ENCODE data around the gene HMSD. TPM values are rescaled to one million over a fixed set of nuclear protein-coding genes. Genes with fewer than 3 reads are reported as not detected.

HMSD gene
- total and polyA plus RNA-seq, 2 of the 13 experiments (the other 11 are each of a cell fraction or from before 2014, with no cell fraction given), result not detected

DNA sequence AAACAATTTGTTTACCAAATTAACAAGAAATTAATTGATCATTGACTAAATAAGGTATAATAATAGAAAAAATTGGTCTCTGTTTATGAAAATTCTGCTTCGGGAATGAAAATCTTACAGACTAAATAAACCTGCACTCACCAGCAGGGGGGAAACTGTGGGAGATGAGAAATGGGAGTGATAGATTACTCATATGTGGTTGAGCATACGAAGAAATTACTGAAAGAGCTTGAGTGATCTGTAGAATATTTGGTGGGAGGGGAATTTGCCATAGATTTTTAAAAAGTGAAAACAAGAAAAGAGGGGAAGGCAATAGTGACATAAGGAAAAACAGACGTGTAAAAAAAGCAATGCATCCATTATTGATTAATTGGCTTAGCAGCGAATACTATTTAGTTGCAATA is 2.2 kb downstream of the HMSD start:
- Histone ChIP-seq H3K9ac (ENCODE audit: insufficient read depth, low read depth, low read length) (no peak overlapping the region), H3K4me2 (ENCODE audit: low read depth, low read length) (no peak overlapping the region), H2AFZ (ENCODE audit: low read length) (no peak overlapping the region), H3K36me3 (replicated peaks in 1 of 2; ENCODE audit: control insufficient read depth in 1 of 2, insufficient read depth in 2 of 2, low read length in 2 of 2) (no peaks in the 10 kb centered on the region), H3K27ac (ENCODE audit: extremely low read length, insufficient read depth, low read length) (no peak overlapping the region), H3K79me2 (ENCODE audit: insufficient read depth, low read length) (no peaks in the 10 kb centered on the region), H3K27me3 (ENCODE audit: control insufficient read depth in 1 of 2, insufficient read depth in 2 of 2, low read length in 2 of 2) (peaks cover 0 to 2% of the 10 kb centered on the region in 2 experiments; a peak in 1 of 5 replicates), H3K9me3 (ENCODE audit: low read length) (no peaks in the 10 kb centered on the region), H3K4me3 (replicated peaks in 1 of 3; ENCODE audit: insufficient read depth in 1 of 3, low read depth in 2 of 3, low read length in 3 of 3) (no peak overlapping the region), H4K20me1 (ENCODE audit: insufficient read depth, low read length) (no peaks in the 10 kb centered on the region), H3K4me1 (ENCODE audit: insufficient read depth, low read length) (no peaks in the 10 kb centered on the region)
- POLR2A ChIA-PET, result no interaction called here
- CTCF ChIA-PET (ENCODE audit: low intra/inter-chr PET ratio, low total read pairs), result no interaction called here
- in situ Hi-C loops (cut with HindIII; ENCODE audit: extremely low pct_ligation_motif_present, low pct_unique_long_range_greater_than_20kb), result no loop called here
- no peak for DNase-seq (ENCODE audit: low spot score)
- no peak for ATAC-seq
- no peak for FAIRE-seq
- no TSS peak for BruUV-seq (replicated peaks)
- WGBS (ENCODE audit: low lambda C conversion rate), result 24% methylated on average over 4 of the region's 4 CpGs
- TF ChIP-seq NRL (CRISPR knock-in tag; IDR thresholded peaks at IDR 0.05; ENCODE audit: borderline replicate concordance), result no peak
- no peak for TF ChIP-seq TP53 (CRISPR knock-in tag; conservative IDR thresholded peaks at IDR 0.05)
- TF ChIP-seq ZNF83 (CRISPR knock-in tag; IDR thresholded peaks at IDR 0.05; ENCODE audit: borderline replicate concordance), result no peak
- TF ChIP-seq, protein P1, sequence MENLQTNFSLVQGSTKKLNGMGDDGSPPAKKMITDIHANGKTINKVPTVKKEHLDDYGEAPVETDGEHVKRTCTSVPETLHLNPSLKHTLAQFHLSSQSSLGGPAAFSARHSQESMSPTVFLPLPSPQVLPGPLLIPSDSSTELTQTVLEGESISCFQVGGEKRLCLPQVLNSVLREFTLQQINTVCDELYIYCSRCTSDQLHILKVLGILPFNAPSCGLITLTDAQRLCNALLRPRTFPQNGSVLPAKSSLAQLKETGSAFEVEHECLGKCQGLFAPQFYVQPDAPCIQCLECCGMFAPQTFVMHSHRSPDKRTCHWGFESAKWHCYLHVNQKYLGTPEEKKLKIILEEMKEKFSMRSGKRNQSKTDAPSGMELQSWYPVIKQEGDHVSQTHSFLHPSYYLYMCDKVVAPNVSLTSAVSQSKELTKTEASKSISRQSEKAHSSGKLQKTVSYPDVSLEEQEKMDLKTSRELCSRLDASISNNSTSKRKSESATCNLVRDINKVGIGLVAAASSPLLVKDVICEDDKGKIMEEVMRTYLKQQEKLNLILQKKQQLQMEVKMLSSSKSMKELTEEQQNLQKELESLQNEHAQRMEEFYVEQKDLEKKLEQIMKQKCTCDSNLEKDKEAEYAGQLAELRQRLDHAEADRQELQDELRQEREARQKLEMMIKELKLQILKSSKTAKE (CRISPR knock-in tag; IDR thresholded peaks at IDR 0.05; ENCODE audit: borderline replicate concordance), result no peak
- TF ChIP-seq, protein P2, sequence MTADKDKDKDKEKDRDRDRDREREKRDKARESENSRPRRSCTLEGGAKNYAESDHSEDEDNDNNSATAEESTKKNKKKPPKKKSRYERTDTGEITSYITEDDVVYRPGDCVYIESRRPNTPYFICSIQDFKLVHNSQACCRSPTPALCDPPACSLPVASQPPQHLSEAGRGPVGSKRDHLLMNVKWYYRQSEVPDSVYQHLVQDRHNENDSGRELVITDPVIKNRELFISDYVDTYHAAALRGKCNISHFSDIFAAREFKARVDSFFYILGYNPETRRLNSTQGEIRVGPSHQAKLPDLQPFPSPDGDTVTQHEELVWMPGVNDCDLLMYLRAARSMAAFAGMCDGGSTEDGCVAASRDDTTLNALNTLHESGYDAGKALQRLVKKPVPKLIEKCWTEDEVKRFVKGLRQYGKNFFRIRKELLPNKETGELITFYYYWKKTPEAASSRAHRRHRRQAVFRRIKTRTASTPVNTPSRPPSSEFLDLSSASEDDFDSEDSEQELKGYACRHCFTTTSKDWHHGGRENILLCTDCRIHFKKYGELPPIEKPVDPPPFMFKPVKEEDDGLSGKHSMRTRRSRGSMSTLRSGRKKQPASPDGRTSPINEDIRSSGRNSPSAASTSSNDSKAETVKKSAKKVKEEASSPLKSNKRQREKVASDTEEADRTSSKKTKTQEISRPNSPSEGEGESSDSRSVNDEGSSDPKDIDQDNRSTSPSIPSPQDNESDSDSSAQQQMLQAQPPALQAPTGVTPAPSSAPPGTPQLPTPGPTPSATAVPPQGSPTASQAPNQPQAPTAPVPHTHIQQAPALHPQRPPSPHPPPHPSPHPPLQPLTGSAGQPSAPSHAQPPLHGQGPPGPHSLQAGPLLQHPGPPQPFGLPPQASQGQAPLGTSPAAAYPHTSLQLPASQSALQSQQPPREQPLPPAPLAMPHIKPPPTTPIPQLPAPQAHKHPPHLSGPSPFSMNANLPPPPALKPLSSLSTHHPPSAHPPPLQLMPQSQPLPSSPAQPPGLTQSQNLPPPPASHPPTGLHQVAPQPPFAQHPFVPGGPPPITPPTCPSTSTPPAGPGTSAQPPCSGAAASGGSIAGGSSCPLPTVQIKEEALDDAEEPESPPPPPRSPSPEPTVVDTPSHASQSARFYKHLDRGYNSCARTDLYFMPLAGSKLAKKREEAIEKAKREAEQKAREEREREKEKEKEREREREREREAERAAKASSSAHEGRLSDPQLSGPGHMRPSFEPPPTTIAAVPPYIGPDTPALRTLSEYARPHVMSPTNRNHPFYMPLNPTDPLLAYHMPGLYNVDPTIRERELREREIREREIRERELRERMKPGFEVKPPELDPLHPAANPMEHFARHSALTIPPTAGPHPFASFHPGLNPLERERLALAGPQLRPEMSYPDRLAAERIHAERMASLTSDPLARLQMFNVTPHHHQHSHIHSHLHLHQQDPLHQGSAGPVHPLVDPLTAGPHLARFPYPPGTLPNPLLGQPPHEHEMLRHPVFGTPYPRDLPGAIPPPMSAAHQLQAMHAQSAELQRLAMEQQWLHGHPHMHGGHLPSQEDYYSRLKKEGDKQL (CRISPR knock-in tag; IDR thresholded peaks at IDR 0.05; ENCODE audit: low read depth), result no peak
- TF ChIP-seq MIER3 (CRISPR knock-in tag; IDR thresholded peaks at IDR 0.05; ENCODE audit: borderline replicate concordance), result no peak
- no peak for TF ChIP-seq MEIS1 (CRISPR knock-in tag; IDR thresholded peaks at IDR 0.05; ENCODE audit: borderline replicate concordance)
- no peak for TF ChIP-seq MTA1 (CRISPR knock-in tag; IDR thresholded peaks at IDR 0.05; ENCODE audit: borderline replicate concordance)
- no peak for TF ChIP-seq NCOA2 (CRISPR knock-in tag; IDR thresholded peaks at IDR 0.05)
- no peak for TF ChIP-seq SMARCE1 (IDR thresholded peaks at IDR 0.05; ENCODE audit: borderline replicate concordance)
- TF ChIP-seq FOXC1 (CRISPR knock-in tag; IDR thresholded peaks at IDR 0.05; ENCODE audit: borderline replicate concordance), result no peak
- no peak for TF ChIP-seq ZNF569 (CRISPR knock-in tag; IDR thresholded peaks at IDR 0.05; ENCODE audit: borderline replicate concordance)
- no peak for TF ChIP-seq NFYC (CRISPR knock-in tag; IDR thresholded peaks at IDR 0.05)
- TF ChIP-seq POLR2AphosphoS5 (IDR thresholded peaks at IDR 0.05; ENCODE audit: low read depth, low read length), result no peak
- intact Hi-C loops (cut with micrococcal nuclease; ENCODE audit: unreplicated experiment), result no loop called here
